HL-60 (cell line): ENCODE data around the gene STK25.
A peak's percentile ranks its signal among the peaks of the same experiment; 100 is the strongest.

ENCODE experiments used
- DNase-seq, 2 experiments: peaks; one replicate each; pipeline ENCODE4 v3.0.0-alpha.2; 2010 to 2020; ENCODE audit warnings: low read depth in 1 of 2, low spot score in 1 of 2
- H3K27ac ChIP-seq: fragments of 250-450 bp; sonication (Bioruptor Pico); replicated peaks from 2 replicates; pipeline ENCODE4 v1.5.1; 2020; ENCODE audit warnings: mild to moderate bottlenecking, moderate library complexity
- H3K27me3 ChIP-seq: fragments of 250-450 bp; sonication (Bioruptor Pico); 2 replicates; pipeline ENCODE4 v1.5.1; 2021; ENCODE audit warnings: mild to moderate bottlenecking, moderate library complexity; ENCODE audit not compliant: insufficient read depth, poor library complexity, severe bottlenecking
- H3K4me3 ChIP-seq: replicated peaks from 2 replicates; pipeline ENCODE4 v1.5.1; 2011; ENCODE audit warnings: mild to moderate bottlenecking, control low read depth, low read length; ENCODE audit not compliant: insufficient read depth
- CTCF ChIP-seq: IDR thresholded peaks from one replicate; pipeline ENCODE4 v1.5.1; 2011; ENCODE audit warnings: low read length, control low read depth, inconsistent platforms; ENCODE audit not compliant: insufficient read depth
- GABPA ChIP-seq: IDR thresholded peaks from 2 replicates; pipeline ENCODE4 v1.6.1; 2012; ENCODE audit warnings: low read depth
- POLR2AphosphoS5 ChIP-seq: IDR thresholded peaks from 2 replicates; pipeline ENCODE4 v1.6.1; 2012; ENCODE audit warnings: low read depth
- REST ChIP-seq: IDR thresholded peaks from 2 replicates; pipeline ENCODE4 v1.6.1; 2012; ENCODE audit warnings: low read depth; ENCODE audit not compliant: insufficient replicate concordance
- SPI1 ChIP-seq: IDR thresholded peaks from 2 replicates; pipeline ENCODE4 v1.6.1; 2012; ENCODE audit warnings: low read depth, mild to moderate bottlenecking, borderline replicate concordance
- long read RNA-seq: library from polyadenylated mRNA; unstranded; transcript quantifications from one replicate; pipeline ENCODE4 v2.0.0, GENCODE V29; 2020

Gene STK25
- long read RNA-seq, full-length matches to known transcripts, result 159 of 214 reads
- long read RNA-seq, partial matches to known transcripts, result 9 of 214 reads
- long read RNA-seq, other reads (novel, unspliced or antisense), result 46 of 214 reads

- Histone ChIP-seq H3K4me3 (peak within 1 kb of the TSS; percentile 77), H3K27ac (peak within 1 kb of the TSS; percentile 59), H3K27me3 (no peaks in the 10 kb centered on the region)
- TF ChIP-seq REST (no peak), POLR2AphosphoS5 (peak; percentile 19; the same call in 1 of the 2 replicates)
- peak; percentile 96 to 98 for DNase-seq
Observed at GRCh38 chr2:241508240-241509154, at the start of gene STK25. TSS of gene STK25 (minus strand) at chr2:241508584. CDS start at chr2:241508035, 549 bp downstream.

GRCh38 chr2:241556746-241557145 lies 48.4 kb upstream of the STK25 start:
- DNase-seq, result no peak
- H3K27ac ChIP-seq, result no peak overlapping the region

GRCh38 chr2:241555711-241556110 lies 47.3 kb upstream of the STK25 start:
- no peak for TF ChIP-seq POLR2AphosphoS5
- no peak for TF ChIP-seq GABPA
- no peak for TF ChIP-seq SPI1
- no peak for TF ChIP-seq REST
- no peak for TF ChIP-seq CTCF

More at GRCh38 chr2:241556746-241557145, 48.4 kb upstream of the STK25 start:
- H3K27me3 ChIP-seq, result peaks cover 32% of the 10 kb centered on the region
- TF ChIP-seq CTCF, result no peak
- no peak for TF ChIP-seq POLR2AphosphoS5
- no peak for TF ChIP-seq REST
- no peak for TF ChIP-seq GABPA
- no peak for TF ChIP-seq SPI1
- no peak overlapping the region for H3K4me3 ChIP-seq

More at GRCh38 chr2:241555711-241556110, 47.3 kb upstream of the STK25 start:
- H3K27ac ChIP-seq, result no peak overlapping the region
- no peak overlapping the region for H3K4me3 ChIP-seq
- peaks cover 35% of the 10 kb centered on the region for H3K27me3 ChIP-seq
- no peak for DNase-seq
